Endothelial cell of umbilical vein (primary cell): Measurements from ENCODE around the gene SCN1B.

Experiments
- EZH2 ChIP-seq: IDR thresholded peaks from 2 replicates; pipeline ENCODE4 v1.6.1; 2012; ENCODE audit warnings: borderline replicate concordance, low read depth, mild to moderate bottlenecking, moderate library complexity, low read length, inconsistent platforms; ENCODE audit not compliant: severe bottlenecking
- FOS ChIP-seq: IDR thresholded peaks from 2 replicates; pipeline ENCODE4 v1.6.1; 2011; ENCODE audit warnings: mild to moderate bottlenecking, low read length, moderate library complexity, borderline replicate concordance; ENCODE audit not compliant: insufficient read depth
- JUN ChIP-seq: IDR thresholded peaks from 2 replicates; pipeline ENCODE4 v1.6.1; 2011; ENCODE audit warnings: borderline replicate concordance, low read depth; ENCODE audit not compliant: insufficient read length, insufficient read depth
- MAX ChIP-seq: IDR thresholded peaks from 2 replicates; pipeline ENCODE4 v1.6.1; 2011; ENCODE audit not compliant: insufficient read depth, insufficient read length
- POLR2A ChIP-seq: IDR thresholded peaks from 2 replicates; pipeline ENCODE4 v1.6.1; 2012; ENCODE audit warnings: low read depth, mild to moderate bottlenecking, control low read depth, low read length
- POLR2AphosphoS5 ChIP-seq: IDR thresholded peaks from 2 replicates; pipeline ENCODE4 v1.6.1; 2012; ENCODE audit warnings: low read depth, mild to moderate bottlenecking, control low read depth, low read length, moderate library complexity; ENCODE audit not compliant: insufficient read depth
- TF ChIP-seq, protein P1 (sequence below), 2 donors: IDR thresholded peaks; 1 replicate in 1 of 2; 2 replicates in 1 of 2; pipeline ENCODE4 v1.5.1; 2011; ENCODE audit warnings: low read length in 2 of 2, mild to moderate bottlenecking in 2 of 2, moderate library complexity in 2 of 2, control low read depth in 1 of 2, inconsistent platforms in 1 of 2, low read depth in 1 of 2; ENCODE audit not compliant: insufficient read depth in 1 of 2; ENCODE audit errors: extremely low read depth in 1 of 2

DNA sequence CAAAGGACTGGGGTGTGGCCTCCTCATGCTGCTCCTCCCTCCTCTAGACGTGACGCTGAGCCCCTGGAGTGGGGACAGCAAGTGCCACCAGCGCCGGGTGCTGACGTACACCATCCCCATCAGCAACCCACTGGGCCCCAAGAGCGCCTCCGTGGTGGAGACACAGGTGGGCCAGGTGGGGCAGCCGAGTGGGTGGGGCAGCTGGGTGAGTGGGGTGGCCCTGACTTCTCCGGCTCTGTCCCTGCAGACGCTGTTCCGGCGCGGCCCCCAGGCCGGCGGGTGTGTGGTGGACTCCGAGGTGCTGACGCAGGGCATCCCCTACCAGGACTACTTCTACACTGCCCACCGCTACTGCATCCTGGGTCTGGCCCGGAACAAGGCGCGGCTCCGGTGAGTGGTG is 11.1 kb upstream of the SCN1B start:
- TF ChIP-seq, protein P1, sequence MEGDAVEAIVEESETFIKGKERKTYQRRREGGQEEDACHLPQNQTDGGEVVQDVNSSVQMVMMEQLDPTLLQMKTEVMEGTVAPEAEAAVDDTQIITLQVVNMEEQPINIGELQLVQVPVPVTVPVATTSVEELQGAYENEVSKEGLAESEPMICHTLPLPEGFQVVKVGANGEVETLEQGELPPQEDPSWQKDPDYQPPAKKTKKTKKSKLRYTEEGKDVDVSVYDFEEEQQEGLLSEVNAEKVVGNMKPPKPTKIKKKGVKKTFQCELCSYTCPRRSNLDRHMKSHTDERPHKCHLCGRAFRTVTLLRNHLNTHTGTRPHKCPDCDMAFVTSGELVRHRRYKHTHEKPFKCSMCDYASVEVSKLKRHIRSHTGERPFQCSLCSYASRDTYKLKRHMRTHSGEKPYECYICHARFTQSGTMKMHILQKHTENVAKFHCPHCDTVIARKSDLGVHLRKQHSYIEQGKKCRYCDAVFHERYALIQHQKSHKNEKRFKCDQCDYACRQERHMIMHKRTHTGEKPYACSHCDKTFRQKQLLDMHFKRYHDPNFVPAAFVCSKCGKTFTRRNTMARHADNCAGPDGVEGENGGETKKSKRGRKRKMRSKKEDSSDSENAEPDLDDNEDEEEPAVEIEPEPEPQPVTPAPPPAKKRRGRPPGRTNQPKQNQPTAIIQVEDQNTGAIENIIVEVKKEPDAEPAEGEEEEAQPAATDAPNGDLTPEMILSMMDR (IDR thresholded peaks at IDR 0.05; ENCODE audit: extremely low read depth in 1 of 2, insufficient read depth in 1 of 2, low read depth in 1 of 2, low read length in 2 of 2), result no peak
- TF ChIP-seq POLR2A (no peak), MAX (no peak), EZH2 (no peak), FOS (no peak), POLR2AphosphoS5 (no peak), JUN (no peak)
